Inflammatory macrophage treated with lipopolysaccharide for 1 hour (primary cell): ENCODE data around the gene MXRA7.

Source experiments
- DNase-seq, 2 donors: peaks; one replicate each; pipeline ENCODE4 v3.0.0-alpha.2; 2020 to 2022

The MXRA7 gene

GRCh38 chr17:76676629-76677028 lies 34.1 kb downstream of the MXRA7 start:
- no peak for DNase-seq

DNA sequence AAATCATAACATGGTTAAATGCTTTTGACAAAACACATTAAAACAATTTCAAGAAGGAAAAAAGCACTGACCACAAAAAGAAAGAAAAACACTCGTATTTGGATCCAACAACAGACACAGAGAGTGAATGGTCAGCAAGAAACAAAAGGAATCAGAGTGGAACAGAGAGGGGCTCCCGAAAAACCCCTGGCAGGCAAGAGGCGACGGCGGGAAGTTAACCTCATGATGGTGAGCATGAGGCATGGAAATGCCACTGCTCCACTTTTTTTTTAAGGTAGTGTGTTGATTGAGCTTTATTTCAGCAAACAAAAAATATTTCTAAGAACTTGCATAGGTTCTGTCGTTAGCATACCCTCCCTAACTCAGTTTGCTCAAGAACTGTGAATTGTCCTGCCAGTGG lies 35.1 kb downstream of the MXRA7 start:
- no peak for DNase-seq

DNA sequence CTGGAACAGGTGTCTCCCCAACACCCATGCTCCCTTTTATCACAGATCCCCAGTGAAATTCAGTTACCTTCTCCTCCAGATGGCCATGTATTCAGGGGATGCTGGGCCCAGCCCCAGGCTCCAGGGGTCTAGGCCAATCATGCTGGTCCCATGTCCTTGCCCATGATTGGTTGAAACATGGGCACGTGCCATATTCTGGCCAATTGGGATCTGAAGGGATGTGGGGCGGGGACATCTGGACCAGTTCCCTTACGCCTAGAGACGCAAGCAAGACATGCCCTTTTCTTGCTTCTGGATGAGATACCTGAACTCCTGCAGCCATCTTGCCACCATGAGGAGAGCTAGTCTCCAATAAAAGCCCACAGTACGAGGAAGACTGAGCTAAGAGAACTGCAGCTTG lies 36.2 kb downstream of the MXRA7 start:
- no peak for DNase-seq

GRCh38 chr17:76673729-76674128 lies 37.0 kb downstream of the MXRA7 start:
- DNase-seq: no peak

DNA sequence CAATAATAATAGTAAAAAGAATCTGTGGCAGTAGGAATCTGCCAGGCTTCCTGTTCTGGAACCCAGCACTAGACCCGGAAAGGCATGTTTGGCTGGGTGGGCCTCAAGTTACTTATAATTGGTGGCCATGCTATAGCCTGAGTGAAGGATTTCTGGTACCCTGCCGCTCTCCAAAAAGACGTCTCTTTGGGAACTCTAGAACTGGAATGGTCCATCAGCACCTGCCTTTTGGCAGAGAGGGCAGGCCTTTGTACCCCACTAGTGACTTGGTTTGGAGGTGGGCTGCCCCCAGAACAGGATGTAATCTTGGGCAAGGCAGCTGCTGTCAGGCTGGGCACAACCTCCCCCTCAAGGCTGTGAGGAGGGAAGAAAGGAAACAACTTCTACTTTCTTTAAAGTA lies 37.9 kb downstream of the MXRA7 start:
- no peak for DNase-seq

DNA sequence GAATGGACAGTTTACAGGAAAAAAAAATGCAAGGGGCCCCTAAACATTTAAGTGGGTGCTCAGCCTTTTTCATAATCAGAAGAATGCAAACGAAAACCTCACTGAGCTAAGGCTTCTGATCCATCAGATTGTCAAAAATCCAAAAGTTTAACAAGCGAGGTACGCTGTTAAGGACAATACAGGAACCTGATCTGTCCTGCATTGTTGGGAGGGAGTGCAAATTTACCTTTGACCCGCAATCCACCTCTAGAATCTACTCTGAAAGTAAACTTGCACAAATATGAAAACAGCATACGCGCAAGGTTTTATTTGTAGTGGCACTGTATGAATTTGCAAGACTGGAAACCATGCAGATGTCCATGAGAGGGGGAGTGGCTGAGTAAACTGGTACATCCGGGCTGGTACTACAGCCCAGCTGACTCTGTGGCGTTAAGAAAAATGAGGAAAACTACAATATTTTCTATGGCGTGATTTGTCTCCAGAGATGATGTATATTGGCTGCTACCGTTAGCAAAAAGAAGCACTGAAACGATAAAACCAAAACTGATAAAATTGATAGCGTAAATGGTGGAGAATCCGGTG lies 38.4 kb downstream of the MXRA7 start:
- peak in 1 of 2 donors; percentile 16 for DNase-seq

- no peak for DNase-seq
Measured at GRCh38 chr17:76671912-76672262, 38.9 kb downstream of the MXRA7 start.

GRCh38 chr17:76671123-76671911 lies 39.4 kb downstream of the MXRA7 start:
- DNase-seq: peak; percentile 100

DNA sequence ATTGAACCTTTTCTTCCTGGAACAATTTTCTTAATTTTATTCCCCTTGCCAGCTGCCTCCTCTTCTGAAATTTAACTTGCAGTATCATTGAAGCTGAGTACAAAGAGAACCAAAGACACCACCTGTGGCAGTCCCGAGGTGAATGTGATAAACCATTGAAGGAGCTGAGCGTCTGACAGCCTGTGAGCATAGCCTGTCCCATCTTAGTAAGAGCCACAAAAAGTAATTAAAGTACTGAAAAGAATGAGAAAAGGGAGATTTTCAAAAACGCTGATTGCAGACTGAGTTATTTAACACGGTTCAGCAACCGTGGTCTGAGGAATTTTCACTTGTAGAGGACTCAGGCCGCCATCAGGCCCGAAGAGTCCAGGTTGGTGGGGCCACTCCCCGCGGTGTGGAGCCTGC lies 40.0 kb downstream of the MXRA7 start:
- no peak for DNase-seq

GRCh38 chr17:76670020-76670717 lies 40.6 kb downstream of the MXRA7 start:
- DNase-seq: no peak

- DNase-seq: no peak
Measured at GRCh38 chr17:76667786-76668453, 42.8 kb downstream of the MXRA7 start.

DNA sequence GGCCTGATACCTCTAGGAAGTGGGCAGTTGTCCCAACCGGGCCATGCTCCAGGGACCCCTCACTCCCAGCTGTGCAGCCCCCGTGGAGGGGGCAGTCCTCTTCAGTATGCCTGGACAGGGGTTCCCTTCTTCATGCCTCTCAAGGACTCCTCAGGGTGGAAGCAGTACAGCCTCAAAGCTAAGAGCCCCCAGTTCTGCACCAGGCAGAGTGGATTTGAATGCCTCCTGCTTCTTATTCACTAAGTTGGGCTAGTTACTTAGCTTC lies 43.3 kb downstream of the MXRA7 start:
- no peak for DNase-seq

DNA sequence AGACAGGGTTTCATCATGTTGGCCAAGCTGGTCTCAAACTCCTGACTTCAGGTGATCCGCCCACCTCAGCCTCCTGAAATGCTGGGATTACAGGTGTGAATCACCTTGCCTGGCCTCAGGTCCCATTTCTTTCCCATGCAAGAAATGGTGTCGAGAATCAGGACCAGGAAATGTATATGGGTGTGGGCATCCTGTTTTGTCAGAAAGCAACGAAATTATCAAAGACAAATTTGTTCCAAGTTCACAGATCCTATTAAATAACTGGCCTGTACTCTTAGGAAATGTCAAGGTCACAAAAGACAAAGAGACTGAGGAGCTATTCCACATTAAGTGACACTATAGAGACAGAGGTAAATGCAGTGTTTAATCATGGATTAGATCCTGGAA lies 50.1 kb downstream of the MXRA7 start:
- no peak for DNase-seq

GRCh38 chr17:76659928-76660655 lies 50.7 kb downstream of the MXRA7 start:
- DNase-seq: peak in 1 of 2 donors; percentile 11

- DNase-seq: no peak
Measured at GRCh38 chr17:76658242-76658662, 52.5 kb downstream of the MXRA7 start.

GRCh38 chr17:76657505-76658241 lies 53.1 kb downstream of the MXRA7 start:
- no peak for DNase-seq

GRCh38 chr17:76654408-76654807 lies 56.4 kb downstream of the MXRA7 start:
- DNase-seq: no peak

DNA sequence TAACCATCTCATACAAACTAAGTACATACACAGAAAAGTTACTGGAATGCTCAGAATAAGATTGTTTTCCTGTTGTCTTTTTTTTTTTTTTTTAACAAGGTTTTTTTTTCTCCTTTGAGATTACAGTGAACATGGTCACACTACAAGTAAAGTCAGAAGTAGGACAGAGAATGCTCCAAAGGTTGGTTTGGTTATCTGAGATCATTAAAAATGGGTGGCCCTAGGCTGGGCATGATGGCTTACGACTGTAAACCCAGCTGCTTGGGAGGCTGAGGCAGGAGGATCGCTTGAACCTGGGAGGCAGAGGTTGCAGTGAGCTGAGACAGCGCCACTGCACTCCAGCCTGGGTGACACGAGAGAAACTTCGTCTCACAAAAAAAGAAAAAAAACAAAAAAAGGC lies 60.3 kb downstream of the MXRA7 start:
- no peak for DNase-seq

- no peak for DNase-seq
Measured at GRCh38 chr17:76646712-76647111, 64.1 kb downstream of the MXRA7 start.

DNA sequence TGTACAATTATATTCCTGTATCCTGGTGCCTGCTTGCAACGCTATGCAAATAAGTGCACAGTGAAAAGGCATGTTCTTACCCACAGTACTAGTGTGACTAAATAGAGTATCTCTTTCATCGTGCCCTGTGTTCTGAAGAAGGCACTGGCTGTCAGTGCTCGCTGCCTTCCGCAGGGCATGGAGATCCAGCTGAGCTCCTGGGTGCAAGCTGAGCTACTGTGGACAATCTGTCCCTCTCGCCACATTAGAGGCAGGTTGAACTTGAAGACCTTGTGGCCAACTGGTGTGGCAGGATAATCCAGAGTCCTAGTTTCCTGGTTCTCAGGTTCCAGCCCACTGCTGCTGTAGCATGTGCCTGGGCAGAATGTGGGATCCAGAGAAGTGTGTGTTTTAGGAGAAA lies 65.3 kb downstream of the MXRA7 start:
- DNase-seq: no peak

DNA sequence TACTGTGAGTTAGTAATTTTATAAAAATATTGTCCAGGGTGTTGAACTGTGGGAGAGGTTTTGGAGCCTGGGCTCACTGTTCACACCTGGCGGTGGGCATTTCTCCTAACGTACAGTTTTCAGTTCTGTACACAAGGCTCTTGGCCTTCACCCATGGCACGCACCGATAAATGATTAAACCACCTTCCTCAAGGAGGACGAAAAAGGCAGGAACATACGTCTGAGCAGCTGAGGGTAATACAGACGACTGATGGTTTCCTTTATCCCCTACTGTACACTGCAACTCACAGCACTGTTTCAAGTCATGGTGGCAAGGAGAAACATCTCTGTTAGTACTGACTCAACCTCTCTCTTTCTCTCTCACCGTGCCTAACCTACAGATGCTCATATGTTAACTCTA lies 65.8 kb downstream of the MXRA7 start:
- DNase-seq: no peak

GRCh38 chr17:76643553-76644148 lies 67.1 kb downstream of the MXRA7 start, which contains the start of gene ST6GALNAC1:
TSS of gene ST6GALNAC1 (minus strand) at chr17:76643757. CDS start at chr17:76643638, 119 bp downstream.
- no peak for DNase-seq
